Measurements from ENCODE around the gene LAMB3. TPM values are rescaled to one million over a fixed set of nuclear protein-coding genes. Genes with fewer than 3 reads are reported as not detected.
A peak's percentile ranks its signal among the peaks of the same experiment; 100 is the strongest.

The LAMB3 gene
- total RNA-seq, 1 donor from 2014 or later = not detected

DNA sequence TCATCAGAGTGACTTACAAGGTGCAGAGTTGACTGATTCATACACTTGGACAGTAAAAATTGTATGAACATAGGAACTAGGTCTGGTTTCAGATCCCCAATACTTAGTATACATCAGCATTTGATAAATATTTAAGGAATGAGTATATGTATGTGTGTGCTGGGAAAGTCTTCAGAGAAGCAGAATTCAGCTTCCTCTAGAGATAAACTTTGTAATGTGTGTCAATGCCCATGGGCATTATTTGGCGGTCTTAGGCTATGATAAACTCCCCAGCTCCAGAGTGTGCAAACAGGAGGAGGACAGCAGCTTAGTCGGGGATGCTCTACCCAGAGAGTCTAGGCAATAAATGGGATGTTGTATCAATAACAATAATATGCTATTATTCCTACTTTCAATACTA is 71.6 kb downstream of the LAMB3 start:
- H3K4me3 Mint-ChIP-seq = no peak overlapping the region
- H3F3A ChIP-seq (ENCODE audit: low read depth) = peaks cover 8% of the 10 kb centered on the region
- no peak overlapping the region for H3K4me2 ChIP-seq
- no peaks in the 10 kb centered on the region for H3K27me3 Mint-ChIP-seq (ENCODE audit: insufficient read depth, low read depth)
- no peaks in the 10 kb centered on the region for H3K36me3 ChIP-seq
- no peak for TF ChIP-seq EZH2 (IDR thresholded peaks at IDR 0.05)
- TF ChIP-seq, protein P1, sequence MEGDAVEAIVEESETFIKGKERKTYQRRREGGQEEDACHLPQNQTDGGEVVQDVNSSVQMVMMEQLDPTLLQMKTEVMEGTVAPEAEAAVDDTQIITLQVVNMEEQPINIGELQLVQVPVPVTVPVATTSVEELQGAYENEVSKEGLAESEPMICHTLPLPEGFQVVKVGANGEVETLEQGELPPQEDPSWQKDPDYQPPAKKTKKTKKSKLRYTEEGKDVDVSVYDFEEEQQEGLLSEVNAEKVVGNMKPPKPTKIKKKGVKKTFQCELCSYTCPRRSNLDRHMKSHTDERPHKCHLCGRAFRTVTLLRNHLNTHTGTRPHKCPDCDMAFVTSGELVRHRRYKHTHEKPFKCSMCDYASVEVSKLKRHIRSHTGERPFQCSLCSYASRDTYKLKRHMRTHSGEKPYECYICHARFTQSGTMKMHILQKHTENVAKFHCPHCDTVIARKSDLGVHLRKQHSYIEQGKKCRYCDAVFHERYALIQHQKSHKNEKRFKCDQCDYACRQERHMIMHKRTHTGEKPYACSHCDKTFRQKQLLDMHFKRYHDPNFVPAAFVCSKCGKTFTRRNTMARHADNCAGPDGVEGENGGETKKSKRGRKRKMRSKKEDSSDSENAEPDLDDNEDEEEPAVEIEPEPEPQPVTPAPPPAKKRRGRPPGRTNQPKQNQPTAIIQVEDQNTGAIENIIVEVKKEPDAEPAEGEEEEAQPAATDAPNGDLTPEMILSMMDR (IDR thresholded peaks at IDR 0.05) = no peak
- TF ChIP-seq EZH2phosphoT487 (IDR thresholded peaks at IDR 0.05) = no peak
- H3K9ac ChIP-seq = no peak overlapping the region
- no peak overlapping the region for H3K4me3 ChIP-seq
- peaks cover 9% of the 10 kb centered on the region for H3K4me1 Mint-ChIP-seq
- DNase-seq (ENCODE audit: low spot score) = no peak
- no peaks in the 10 kb centered on the region for H3K79me2 ChIP-seq (ENCODE audit: low read depth)
- H4K20me1 ChIP-seq (ENCODE audit: low read depth) = peaks cover 8% of the 10 kb centered on the region
- peaks cover 13% of the 10 kb centered on the region for H3K4me1 ChIP-seq
- H3K36me3 Mint-ChIP-seq = no peaks in the 10 kb centered on the region
- no peaks in the 10 kb centered on the region for H3K9me3 Mint-ChIP-seq
- peaks cover 12% of the 10 kb centered on the region for H3K27me3 ChIP-seq
- H3K27ac ChIP-seq = no peak overlapping the region
- no peak overlapping the region for H2AFZ ChIP-seq (replicated peaks)
- H3K9me3 ChIP-seq (ENCODE audit: low read depth) = no peaks in the 10 kb centered on the region
- no peak overlapping the region for H3K27ac Mint-ChIP-seq

DNA sequence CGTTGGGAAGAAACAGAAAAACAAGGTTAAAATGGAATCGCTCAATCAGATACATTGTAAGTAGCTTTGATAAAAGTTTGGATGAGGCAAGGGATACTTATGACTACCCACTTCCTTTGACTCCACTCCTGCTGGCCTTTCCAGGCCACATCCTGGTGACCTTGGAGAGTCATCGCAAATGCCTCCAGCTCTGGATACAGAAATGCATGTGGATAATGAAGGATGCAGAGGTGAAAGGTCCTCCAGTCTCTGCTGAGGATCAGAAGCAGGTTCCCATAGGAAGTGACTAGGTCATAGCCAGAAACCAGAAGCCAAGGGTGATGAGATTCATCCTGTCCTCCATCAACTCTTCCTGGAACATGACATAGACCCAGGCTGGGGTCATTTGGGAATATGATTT is 74.9 kb downstream of the LAMB3 start:
- no peak overlapping the region for H3K4me3 ChIP-seq
- H3K4me1 ChIP-seq = peaks cover 4% of the 10 kb centered on the region
- H3K27ac ChIP-seq = no peak overlapping the region
- H3K79me2 ChIP-seq (ENCODE audit: low read depth) = no peaks in the 10 kb centered on the region
- Mint-ChIP-seq H3K27ac (no peak overlapping the region), H3K36me3 (no peaks in the 10 kb centered on the region), H3K4me3 (no peak overlapping the region), H3K9me3 (no peaks in the 10 kb centered on the region), H3K4me1 (peaks cover 15% of the 10 kb centered on the region), H3K27me3 (ENCODE audit: insufficient read depth, low read depth) (peaks cover 1% of the 10 kb centered on the region)
- H3K9ac ChIP-seq = no peak overlapping the region
- H3K36me3 ChIP-seq = no peaks in the 10 kb centered on the region
- H2AFZ ChIP-seq (replicated peaks) = no peak overlapping the region
- H4K20me1 ChIP-seq (ENCODE audit: low read depth) = no peaks in the 10 kb centered on the region
- TF ChIP-seq EZH2 (IDR thresholded peaks at IDR 0.05) (no peak), EZH2phosphoT487 (IDR thresholded peaks at IDR 0.05) (no peak)
- TF ChIP-seq, protein P1 (IDR thresholded peaks at IDR 0.05) = no peak
- no peaks in the 10 kb centered on the region for H3K9me3 ChIP-seq (ENCODE audit: low read depth)
- DNase-seq (ENCODE audit: low spot score) = no peak
- H3K4me2 ChIP-seq = no peak overlapping the region
- no peaks in the 10 kb centered on the region for H3F3A ChIP-seq (ENCODE audit: low read depth)
- no peaks in the 10 kb centered on the region for H3K27me3 ChIP-seq

DNA sequence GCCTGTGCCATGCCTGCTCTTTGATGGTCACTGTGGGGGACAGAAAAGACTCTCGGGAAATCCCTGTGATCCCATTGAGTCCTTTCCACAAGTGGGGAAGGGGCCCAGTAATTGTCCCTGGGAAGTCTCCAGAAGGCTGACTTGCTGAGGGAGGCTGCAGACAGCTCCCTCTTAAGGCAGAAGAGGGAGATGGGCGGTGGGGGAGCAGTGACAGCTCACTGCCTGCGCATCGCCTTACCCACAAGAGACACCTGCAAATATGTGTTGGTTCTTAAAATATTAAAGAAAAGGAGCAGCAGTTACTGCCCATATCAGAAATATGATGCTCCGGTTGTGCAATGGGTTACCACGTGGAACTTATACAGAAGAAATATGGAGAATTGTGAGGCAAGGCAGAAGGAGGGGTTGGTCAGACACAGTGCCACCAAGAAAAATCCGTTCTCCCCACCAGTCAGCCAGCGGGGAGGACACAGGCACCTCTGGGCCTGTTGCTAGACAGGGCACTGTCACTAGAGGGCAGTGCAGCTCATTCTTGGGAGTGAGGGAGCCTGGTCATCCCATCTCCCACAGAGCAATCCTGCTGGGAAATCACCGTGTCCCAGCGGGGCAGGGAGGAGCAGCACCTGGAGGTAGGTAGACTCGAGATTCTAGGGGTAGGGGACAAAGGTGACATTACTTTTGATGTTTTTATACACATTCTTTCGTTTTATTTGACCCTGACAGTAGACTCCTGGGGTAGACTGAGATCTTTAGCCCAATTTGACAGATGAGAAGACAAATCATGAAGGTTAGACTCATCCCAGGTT is 75.6 kb downstream of the LAMB3 start:
- H3K4me3 ChIP-seq = no peak overlapping the region
- H3K4me3 Mint-ChIP-seq = no peak overlapping the region
- no peaks in the 10 kb centered on the region for H4K20me1 ChIP-seq (ENCODE audit: low read depth)
- H3K27ac ChIP-seq = no peak overlapping the region
- H3K4me2 ChIP-seq = no peak overlapping the region
- H3K79me2 ChIP-seq (ENCODE audit: low read depth) = no peaks in the 10 kb centered on the region
- no peaks in the 10 kb centered on the region for H3K9me3 Mint-ChIP-seq
- H3K9ac ChIP-seq = no peak overlapping the region
- H3K36me3 ChIP-seq = no peaks in the 10 kb centered on the region
- peak overlapping the region; percentile 58 for H3K27ac Mint-ChIP-seq
- H3F3A ChIP-seq (ENCODE audit: low read depth) = no peaks in the 10 kb centered on the region
- H3K27me3 Mint-ChIP-seq (ENCODE audit: insufficient read depth, low read depth) = peaks cover 4% of the 10 kb centered on the region
- TF ChIP-seq EZH2phosphoT487 (IDR thresholded peaks at IDR 0.05) = no peak
- TF ChIP-seq, protein P1 (IDR thresholded peaks at IDR 0.05) = peak; percentile 79
- H3K4me1 ChIP-seq = peaks cover 4% of the 10 kb centered on the region
- H3K36me3 Mint-ChIP-seq = no peaks in the 10 kb centered on the region
- H2AFZ ChIP-seq (replicated peaks) = no peak overlapping the region
- peak; percentile 85 for DNase-seq (ENCODE audit: low spot score)
- peaks cover 15% of the 10 kb centered on the region for H3K4me1 Mint-ChIP-seq
- H3K9me3 ChIP-seq (ENCODE audit: low read depth) = no peaks in the 10 kb centered on the region
- no peaks in the 10 kb centered on the region for H3K27me3 ChIP-seq
